GM18519 (cell line): ENCODE data around the gene CPD.

Source experiments
- ATAC-seq: cut with Tn5 transposase; IDR thresholded peaks from one replicate; pipeline ENCODE4 v1.9.1; 2021; ENCODE audit warnings: mild to moderate bottlenecking, moderate library complexity; ENCODE audit not compliant: unreplicated experiment, low FRiP score

Gene CPD

GRCh38 chr17:30352240-30352814 lies 26.4 kb upstream of the CPD start:
- ATAC-seq: no peak

GRCh38 chr17:30354701-30355100 lies 24.0 kb upstream of the CPD start:
- ATAC-seq: no peak

- no peak for ATAC-seq
Measured at GRCh38 chr17:30357476-30357875, 21.3 kb upstream of the CPD start.

- no peak for ATAC-seq
Measured at GRCh38 chr17:30358055-30358760, 20.5 kb upstream of the CPD start.

- ATAC-seq: no peak
Measured at GRCh38 chr17:30360086-30360808, 18.5 kb upstream of the CPD start.

GRCh38 chr17:30361766-30362279 lies 16.9 kb upstream of the CPD start:
- ATAC-seq: no peak

GRCh38 chr17:30363715-30364202 lies 15.0 kb upstream of the CPD start:
- ATAC-seq: peak; percentile 51

- ATAC-seq: no peak
Measured at GRCh38 chr17:30366536-30366935, 12.2 kb upstream of the CPD start.

- ATAC-seq: no peak
Measured at GRCh38 chr17:30368912-30369720, 9.6 kb upstream of the CPD start.

GRCh38 chr17:30369995-30370394 lies 8.7 kb upstream of the CPD start:
- no peak for ATAC-seq

- ATAC-seq: no peak
Measured at GRCh38 chr17:30372755-30373154, 6.0 kb upstream of the CPD start.

GRCh38 chr17:30375661-30376060 lies 3.1 kb upstream of the CPD start:
- ATAC-seq: no peak

GRCh38 chr17:30376621-30377452 lies 1.9 kb upstream of the CPD start:
- ATAC-seq: no peak

GRCh38 chr17:30377574-30378240 lies 1.0 kb upstream of the CPD start:
- no peak for ATAC-seq

GRCh38 chr17:30378241-30378824 lies 394 bp upstream of the CPD start:
- ATAC-seq: peak; percentile 4

GRCh38 chr17:30379303-30379902 lies 676 bp downstream of the CPD start:
- ATAC-seq: no peak

- ATAC-seq: no peak
Measured at GRCh38 chr17:30379903-30380381, 1.2 kb downstream of the CPD start.

- no peak for ATAC-seq
Measured at GRCh38 chr17:30380643-30381339, 2.1 kb downstream of the CPD start.
